ELR (cell line): ENCODE measurements around the gene SCD.
A peak's percentile ranks its signal among the peaks of the same experiment; 100 is the strongest.

Source experiments
- DNase-seq: peaks from one replicate; pipeline ENCODE4 v3.0.0-alpha.2; 2015; ENCODE audit warnings: low read depth

The SCD gene

DNA sequence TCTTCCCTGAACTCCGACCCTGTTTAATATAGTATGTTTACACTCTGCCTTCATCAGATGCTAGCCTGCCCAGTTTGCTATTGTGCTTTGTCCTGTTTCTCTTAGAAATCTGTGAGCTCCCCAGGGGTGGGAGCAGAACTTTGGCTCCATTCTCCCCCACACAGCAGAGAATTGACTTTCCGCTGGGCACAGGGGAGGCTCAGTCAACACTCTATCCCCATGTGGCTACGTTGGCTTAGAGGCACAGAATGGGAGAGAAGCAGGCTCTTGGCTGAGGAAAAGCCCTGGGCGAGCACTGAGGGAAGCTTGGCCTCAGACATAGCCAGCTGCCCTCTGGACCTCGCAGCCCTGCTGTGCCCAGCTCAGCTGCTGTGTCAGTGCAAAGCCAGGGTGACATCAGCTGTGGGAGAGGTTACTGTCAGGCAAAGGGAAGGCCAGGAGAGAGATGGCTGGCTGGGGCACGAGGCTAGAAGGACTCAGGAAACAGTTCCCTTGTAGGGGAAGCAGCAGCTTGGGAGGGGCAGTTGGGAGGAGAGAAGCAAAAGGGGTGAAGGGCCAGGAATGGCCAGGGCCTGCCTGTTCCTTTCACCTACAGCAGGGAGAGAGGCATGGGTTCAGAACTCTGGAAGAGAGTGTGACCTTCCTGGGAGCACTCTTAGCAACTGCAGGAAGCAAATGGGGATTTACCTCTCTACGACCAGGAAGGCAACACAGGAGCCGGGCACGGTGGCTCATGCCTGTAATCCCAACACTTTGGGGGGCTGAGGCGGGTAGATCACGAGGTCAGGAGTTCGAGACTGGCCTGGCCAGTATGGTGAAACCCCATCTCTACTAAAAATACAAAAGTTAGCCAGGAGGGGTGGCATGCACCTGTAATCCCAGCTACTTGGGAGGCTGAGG is 5.8 kb upstream of the SCD start:
- no peak for DNase-seq

DNA sequence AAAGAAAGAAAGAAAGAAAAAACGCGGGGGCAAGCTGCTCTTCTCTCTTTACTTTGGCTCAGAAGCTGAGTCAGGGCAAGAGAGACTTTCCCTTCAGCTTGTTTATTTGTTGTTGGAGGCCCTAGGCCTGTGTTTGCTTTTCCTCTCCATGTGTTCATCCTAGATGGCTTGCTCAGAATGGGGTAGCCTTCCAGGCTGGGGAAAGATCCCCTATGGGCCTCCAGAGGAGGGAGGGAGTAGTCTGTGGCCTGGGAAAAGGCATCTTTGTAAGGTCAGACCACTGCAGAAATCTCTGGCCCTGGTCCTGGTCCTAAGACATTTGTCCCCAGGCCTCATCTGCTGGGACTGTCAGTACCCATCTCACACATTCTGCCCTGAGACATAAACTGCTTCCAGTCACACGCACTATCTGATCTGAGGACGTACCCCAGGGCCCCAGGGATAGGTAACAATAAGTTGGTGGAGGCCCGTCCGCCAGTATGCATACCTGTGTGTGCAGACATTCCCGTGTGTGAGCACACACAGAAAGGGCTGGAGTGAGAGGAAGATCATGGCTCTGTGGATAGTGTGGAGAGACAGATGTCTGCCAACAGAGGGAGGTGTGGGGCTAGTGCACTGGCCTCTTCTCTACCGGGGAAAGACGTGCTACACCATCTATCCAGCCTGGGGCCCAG is 4.9 kb upstream of the SCD start:
- DNase-seq: peak; percentile 73

DNA sequence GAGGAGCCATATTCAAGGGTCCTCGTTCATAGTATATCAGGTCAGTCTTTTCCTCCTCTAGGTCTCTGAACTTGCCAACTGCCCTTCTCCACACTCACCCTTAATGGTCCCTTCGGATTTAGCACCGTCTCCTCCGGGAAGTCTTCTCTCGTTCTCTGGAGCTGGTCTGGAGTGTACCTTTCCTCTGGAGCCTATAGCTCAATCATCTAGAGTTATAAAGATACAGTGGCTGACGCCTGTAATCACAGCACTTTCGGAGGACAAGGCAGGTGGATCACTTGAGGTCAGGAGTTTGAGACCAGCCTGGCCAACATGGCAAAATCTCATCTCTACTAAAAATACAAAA is 4.4 kb upstream of the SCD start:
- DNase-seq: no peak

DNA sequence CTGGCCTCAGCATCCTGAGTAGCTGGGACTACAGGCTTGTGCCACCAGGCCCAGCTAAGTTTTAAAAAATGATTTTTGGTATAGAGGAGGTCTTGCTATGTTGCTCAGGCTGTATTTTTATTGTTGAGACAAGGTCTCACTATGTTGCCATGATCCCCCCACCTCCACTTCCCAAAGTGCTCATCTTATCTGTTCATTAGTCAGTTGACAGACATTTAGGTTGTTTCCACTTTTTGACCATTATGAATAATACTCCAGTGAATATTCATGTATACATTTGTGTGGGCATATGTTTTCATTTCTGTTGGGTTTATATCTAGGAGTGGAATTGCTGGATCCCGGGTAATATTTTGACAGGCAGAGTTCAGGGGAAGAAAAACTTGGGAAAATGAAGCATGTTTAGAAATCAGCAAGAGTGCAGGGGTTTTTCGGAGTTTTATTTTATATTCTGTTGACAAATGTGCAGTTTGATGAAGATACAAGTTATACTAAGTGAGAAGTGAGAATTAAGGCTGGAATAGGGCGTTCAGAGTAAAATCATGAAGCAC is 2.7 kb upstream of the SCD start:
- no peak for DNase-seq

DNA sequence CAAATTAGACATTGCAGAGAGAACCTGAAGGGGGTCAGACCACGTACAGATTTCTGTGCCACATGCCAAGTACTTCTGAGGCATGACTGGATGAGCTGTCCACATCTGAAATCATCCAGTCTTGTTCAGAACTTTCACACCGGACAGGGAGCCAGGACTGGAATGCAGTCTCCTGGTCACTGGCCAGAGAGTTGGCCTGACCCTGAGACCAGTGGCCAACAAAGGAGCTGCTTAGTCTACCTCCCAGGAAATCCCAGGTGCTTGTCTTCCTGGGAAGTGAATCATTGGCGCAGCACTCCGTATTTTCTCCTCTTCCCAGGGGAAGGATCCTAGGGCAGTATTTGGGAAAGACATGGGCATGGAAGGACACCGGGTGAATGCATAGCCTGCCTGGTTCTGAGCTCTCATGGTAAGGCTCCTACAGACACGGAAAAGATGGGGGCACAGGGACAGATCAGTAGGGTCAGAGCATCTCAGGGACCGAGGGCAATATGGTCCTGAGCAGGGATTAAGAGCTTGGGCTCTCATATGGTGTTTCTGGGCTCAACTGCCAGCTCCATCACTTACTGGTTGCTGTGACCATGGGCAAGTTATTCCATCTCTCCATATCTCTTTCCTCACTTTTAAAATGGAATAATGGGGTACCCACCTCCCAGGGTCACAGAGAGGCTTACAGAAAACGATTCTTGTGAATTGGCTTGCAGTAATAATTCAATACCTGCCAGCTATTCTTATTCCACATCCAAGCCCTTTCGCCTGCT is 1.3 kb upstream of the SCD start:
- DNase-seq: peak; percentile 48

DNA sequence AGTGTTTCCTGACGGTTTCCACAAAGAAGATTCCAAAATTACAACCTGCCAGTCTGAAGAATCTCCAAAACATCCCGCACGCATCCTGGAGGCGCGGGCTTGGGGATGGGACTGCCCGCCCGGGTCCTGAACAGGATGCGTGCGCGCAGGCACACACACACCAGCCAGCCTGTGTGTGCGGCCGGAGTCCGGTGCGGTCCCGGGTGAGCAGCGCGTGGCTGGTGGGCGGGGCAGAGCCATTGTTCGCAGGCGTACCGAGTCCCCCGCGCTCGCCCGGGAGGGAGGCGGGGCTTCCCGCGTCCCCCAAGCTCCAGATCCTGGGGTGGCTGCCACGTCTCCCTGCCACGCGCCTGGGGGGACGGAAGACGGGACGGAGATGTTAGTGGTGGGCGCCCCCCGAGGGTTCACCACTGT is 675 bp upstream of the SCD start:
- DNase-seq: peak; percentile 68

- peak; percentile 27 for DNase-seq
Observed at GRCh38 chr10:100347568-100348195, 649 bp downstream of the SCD start.

DNA sequence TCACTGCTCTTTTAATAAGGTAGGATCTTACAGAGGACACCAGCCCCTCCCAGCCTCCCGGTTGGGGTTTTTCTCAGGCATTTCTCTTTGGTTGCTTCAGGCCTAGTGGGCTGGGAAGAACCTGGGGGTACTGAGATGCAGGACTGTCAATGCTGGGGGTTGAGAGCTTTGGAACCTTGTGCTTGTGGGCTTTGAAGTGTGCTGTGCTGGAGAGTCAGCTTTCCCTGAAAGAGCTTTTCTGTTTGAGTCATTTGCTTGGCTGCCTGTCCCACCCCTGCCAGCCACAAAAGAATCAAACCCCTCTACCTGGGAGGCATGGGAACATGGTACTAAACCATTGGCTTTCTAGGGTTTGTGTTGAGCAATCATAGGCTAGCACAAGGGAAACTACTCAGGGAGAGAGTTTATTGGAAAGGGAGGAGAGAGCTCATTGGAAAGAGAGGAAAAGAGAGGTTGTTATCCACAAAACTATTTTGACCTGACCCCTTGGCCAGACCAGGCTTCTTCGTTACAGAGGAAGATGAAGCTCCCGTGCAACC is 1.4 kb downstream of the SCD start:
- DNase-seq: no peak

DNA sequence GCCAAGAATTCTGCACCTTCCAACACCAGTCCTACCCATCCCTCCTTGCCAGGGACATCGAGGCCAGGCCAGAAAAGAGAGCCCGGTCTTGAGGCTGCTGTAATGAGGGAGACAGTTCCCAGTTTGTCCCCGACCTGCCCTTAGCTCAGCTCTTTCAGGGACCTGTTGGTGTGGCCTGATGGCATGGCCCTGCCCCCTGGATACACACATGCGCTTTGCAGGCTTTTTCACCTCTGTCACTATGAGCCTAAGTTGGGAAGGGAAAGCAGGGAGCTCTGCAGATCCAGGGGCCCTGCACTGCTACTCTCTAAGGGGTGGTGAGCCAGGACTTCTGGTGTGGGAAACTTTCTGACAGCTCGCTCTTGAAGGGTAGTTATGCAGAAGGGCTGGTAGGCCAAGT is 2.1 kb downstream of the SCD start:
- DNase-seq: no peak

GRCh38 chr10:100349672-100350071 is 2.6 kb downstream of the SCD start:
- DNase-seq: no peak

DNA sequence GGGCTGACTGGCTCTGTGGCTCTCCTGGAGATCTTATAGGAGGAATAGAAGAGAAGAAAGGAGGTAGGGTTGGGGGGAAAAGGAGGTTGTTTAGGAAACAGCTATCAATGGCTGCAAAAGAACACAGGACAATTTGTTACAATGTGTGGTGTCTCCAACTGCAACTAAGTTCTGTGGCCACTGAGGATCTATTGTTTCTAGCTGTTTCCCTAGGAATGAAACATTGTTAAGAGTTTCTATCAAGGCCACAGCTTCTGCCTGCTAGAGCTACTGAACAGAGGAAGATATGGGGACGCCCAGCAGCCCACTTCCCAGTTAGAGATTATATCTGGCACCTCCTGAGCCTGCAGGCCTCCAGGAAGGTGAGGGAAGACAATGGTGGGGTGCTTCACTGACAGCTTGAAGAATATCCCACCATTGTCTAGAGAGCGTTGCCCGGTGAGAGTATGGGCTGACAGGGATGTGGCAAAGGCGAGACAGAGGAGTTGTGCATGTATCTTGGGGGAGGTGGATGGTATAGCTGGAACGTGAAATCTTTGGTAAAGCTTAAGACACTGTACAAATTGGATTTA is 4.0 kb downstream of the SCD start:
- DNase-seq: no peak

DNA sequence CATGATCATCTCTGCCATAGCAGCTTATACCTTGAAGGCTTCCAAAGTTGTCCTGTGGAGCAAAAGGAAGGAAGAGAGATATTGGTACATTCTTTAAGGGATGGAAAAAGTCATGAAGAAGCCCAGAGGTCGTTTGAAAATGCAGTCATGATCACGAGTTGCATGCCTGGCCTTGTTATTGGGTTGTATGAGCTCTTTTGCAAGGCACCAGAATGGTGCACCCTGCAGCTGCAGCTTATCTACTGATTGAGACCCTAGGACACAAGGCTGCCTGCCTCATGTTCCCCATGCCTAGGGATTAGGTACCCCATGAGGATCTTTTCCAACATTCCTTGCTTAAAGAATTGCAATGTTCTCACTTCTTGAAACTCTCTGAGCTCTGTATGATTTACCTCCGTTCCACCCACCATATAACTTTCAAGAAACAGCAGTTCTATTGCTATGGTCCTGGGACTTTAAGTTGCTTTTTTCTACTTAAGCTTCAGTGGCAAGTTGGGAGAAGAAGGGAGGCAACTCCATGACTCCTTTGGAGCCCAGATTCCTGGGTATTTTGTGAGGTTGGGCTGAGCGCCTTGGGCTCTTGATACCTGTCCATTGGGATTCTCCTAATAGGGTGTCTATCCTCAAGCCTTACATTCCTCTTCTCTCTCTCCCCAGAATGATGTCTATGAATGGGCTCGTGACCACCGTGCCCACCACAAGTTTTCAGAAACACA is 6.9 kb downstream of the SCD start:
- no peak for DNase-seq

GRCh38 chr10:100355086-100355485 is 8.1 kb downstream of the SCD start:
- DNase-seq: no peak

- DNase-seq: no peak
Observed at GRCh38 chr10:100356067-100357017, 9.3 kb downstream of the SCD start.

DNA sequence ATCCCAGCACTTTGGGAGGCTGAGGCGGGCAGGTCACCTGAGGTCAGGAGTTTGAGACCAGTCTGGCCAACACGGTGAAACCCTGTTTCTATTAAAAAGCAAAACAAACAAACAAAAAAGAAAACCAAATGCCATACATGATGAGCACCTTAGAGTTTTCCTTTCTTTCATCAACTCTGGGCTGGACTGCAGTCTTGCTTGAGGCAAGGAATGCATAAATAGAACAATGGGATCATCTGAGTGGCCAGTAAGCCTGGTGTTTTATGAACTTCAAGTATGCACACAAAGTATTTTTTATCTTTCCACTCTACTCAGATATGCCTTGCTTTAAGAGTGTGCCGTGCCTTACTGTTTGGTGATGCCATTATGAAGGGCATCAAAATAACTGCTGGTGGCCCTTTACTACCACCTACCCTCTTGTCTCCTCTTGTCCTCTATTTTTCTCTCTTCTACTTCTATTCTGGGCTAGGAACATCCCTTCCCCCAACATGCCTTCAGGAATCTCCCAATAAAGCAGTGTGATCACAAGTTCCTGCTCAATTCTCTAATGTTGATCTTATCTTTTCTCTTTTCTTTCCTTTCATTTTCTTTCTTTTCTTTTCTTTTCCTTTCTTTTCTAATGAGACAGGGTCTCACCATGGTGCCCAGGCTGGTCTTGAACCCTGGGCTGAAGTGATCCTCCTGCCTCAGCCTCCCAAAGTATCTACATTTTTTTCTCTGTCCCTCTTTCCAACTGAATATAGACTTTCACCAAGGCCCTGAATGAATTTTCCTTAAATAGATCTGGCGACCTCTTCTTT is 10.2 kb downstream of the SCD start:
- no peak for DNase-seq

- DNase-seq: no peak
Observed at GRCh38 chr10:100359030-100359432, 12.0 kb downstream of the SCD start.

DNA sequence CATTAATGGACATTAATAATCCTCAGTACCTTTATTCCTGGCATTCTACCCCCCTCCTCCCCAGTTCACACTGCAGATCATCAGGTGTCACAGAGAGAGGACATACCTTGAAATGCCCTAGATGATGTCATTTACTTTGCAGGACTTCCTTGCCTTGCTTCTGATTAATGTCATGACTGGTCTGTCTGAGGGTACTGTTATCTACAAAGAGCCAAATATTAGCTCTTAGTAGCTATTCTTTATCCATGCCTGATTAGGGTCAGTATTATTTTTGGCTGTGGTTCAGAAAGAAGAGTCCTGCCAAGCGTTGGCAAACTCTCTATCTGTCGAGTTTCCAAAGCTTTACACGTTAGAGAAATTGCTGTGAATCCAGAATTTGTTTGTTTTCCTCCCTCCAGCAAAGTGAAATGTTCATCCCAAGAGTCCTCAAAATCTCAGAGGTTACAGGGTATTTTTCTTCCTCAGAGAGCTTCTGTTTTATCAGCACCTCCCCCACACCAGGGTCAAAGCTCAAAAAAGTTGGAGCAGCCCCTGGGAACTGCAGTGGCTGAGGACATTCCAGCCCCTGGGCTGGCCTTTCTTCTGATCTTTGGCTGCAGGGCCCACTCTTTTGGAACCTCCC is 12.6 kb downstream of the SCD start:
- DNase-seq: no peak

- DNase-seq: no peak
Observed at GRCh38 chr10:100360234-100360633, 13.2 kb downstream of the SCD start.
